Astrocyte (in vitro differentiated cells and primary cell): ENCODE measurements around the gene RPS5. TPM values are rescaled to one million over a fixed set of nuclear protein-coding genes. Genes with fewer than 3 reads are reported as not detected.

Experiments
- DNase-seq: peaks from one replicate; pipeline ENCODE4 v3.0.0-alpha.2; 2010; ENCODE audit warnings: low read depth
- FAIRE-seq: peaks from 2 replicates; lab custom pipeline; 2011; peaks lifted over from hg19 to GRCh38; lab: Jason Lieb, UNC
- H2AFZ ChIP-seq: 2 replicates; pipeline ENCODE4 v1.6.0; 2012; ENCODE audit warnings: low read depth, low read length, inconsistent platforms
- H3K27ac ChIP-seq: 2 replicates; pipeline ENCODE4 v1.5.1; 2011; ENCODE audit warnings: low read depth, low read length, inconsistent platforms
- H3K27me3 ChIP-seq: 2 replicates; pipeline ENCODE4 v1.6.0; 2011; ENCODE audit warnings: low read length, inconsistent platforms; ENCODE audit not compliant: insufficient read depth
- H3K36me3 ChIP-seq: 2 replicates; pipeline ENCODE4 v1.5.1; 2011; ENCODE audit warnings: low read length, inconsistent platforms; ENCODE audit not compliant: insufficient read depth
- H3K4me1 ChIP-seq: 2 replicates; pipeline ENCODE4 v1.5.1; 2011; ENCODE audit warnings: low read length, inconsistent platforms; ENCODE audit not compliant: insufficient read depth
- H3K4me2 ChIP-seq: 2 replicates; pipeline ENCODE4 v1.6.0; 2012; ENCODE audit warnings: low read length, inconsistent platforms
- H3K4me3 ChIP-seq: 2 replicates; pipeline ENCODE4 v1.5.1; 2011; ENCODE audit warnings: low read depth, mild to moderate bottlenecking, low read length, inconsistent platforms; ENCODE audit not compliant: insufficient read depth
- H3K79me2 ChIP-seq: 2 replicates; pipeline ENCODE4 v1.6.0; 2012; ENCODE audit warnings: mild to moderate bottlenecking, low read length, inconsistent platforms; ENCODE audit not compliant: insufficient read depth
- H3K9ac ChIP-seq: 2 replicates; pipeline ENCODE4 v1.6.0; 2012; ENCODE audit warnings: mild to moderate bottlenecking, low read length, inconsistent platforms
- H3K9me3 ChIP-seq: 2 replicates; pipeline ENCODE4 v1.5.1; 2012; ENCODE audit warnings: low read depth, mild to moderate bottlenecking, low read length, inconsistent platforms; ENCODE audit not compliant: insufficient read depth
- H4K20me1 ChIP-seq: 2 replicates; pipeline ENCODE4 v1.6.0; 2012; ENCODE audit warnings: low read length, inconsistent platforms; ENCODE audit not compliant: insufficient read depth
- H3K27ac Mint-ChIP-seq: one replicate; pipeline ENCODE4 v1.8.0; 2021; ENCODE audit warnings: mild to moderate bottlenecking, mixed read lengths; ENCODE audit not compliant: unreplicated experiment
- H3K27me3 Mint-ChIP-seq: one replicate; pipeline ENCODE4 v1.8.0; 2021; ENCODE audit warnings: low read depth, mixed read lengths; ENCODE audit not compliant: unreplicated experiment
- H3K36me3 Mint-ChIP-seq: one replicate; pipeline ENCODE4 v1.8.0; 2021; ENCODE audit warnings: low read depth, mixed read lengths; ENCODE audit not compliant: unreplicated experiment
- H3K4me1 Mint-ChIP-seq: one replicate; pipeline ENCODE4 v1.8.0; 2021; ENCODE audit warnings: low read depth, mixed read lengths; ENCODE audit not compliant: unreplicated experiment
- H3K4me3 Mint-ChIP-seq: one replicate; pipeline ENCODE4 v1.8.0; 2021; ENCODE audit warnings: mild to moderate bottlenecking, moderate library complexity, mixed read lengths; ENCODE audit not compliant: unreplicated experiment
- H3K9me3 Mint-ChIP-seq: one replicate; pipeline ENCODE4 v1.8.0; 2021; ENCODE audit warnings: mild to moderate bottlenecking, mixed read lengths; ENCODE audit not compliant: unreplicated experiment
- CTCF ChIP-seq: IDR thresholded peaks from 2 replicates; pipeline ENCODE4 v1.5.1; 2011; ENCODE audit warnings: low read depth, mild to moderate bottlenecking, inconsistent platforms, low read length, moderate library complexity; ENCODE audit not compliant: insufficient read depth
- EZH2 ChIP-seq: IDR thresholded peaks from 2 replicates; pipeline ENCODE4 v1.6.1; 2012; ENCODE audit warnings: mild to moderate bottlenecking, low read length, inconsistent platforms; ENCODE audit not compliant: insufficient read depth
- total RNA-seq: library from RNA; stranded (reverse); gene quantifications from 2 replicates; pipeline ENCODE4 v1.2.1, GENCODE V29; 2021

The RPS5 gene
- total RNA-seq, 1 donor from 2014 or later = 891 TPM

DNA sequence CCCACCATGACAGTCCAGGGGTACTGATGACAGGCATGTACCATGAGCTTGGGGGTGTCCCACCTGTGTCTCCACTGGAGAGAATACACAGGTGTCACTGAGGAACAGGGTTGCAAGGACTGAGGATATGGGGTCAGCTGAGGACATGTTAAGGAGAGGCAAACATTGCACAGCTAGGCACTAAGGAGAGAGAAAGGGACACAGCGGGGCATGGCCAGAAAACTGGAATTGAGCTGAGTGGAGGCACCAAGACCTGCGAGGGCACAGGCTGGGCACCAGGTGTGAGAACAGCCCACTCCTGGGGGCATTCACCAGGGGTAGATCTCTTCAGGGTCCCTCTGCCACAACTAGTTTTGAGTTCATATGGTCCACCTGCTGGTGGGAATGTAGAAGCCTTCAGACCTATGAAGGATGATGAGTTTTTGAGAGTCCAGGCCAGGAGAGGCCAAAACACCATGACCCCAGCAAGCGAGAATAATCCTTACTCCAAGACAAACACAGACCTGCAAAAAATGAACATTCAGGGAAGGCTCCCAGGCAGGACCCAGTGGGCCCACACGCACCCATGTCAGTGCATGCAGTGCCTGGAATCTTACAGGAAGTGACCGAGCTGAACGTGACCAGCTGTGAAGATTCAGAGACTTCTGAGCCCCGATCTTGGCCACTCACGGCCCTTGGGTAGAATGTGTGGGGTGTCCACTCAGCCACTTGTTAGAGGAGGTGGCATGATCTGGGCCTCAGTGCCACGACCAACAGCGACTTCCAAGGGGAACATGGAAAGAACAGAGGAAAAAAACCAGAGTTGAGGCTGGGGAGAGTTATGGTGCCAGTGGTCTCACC, 20.0 kb downstream of the RPS5 start:
- Mint-ChIP-seq H3K27ac (peak overlapping the region; percentile 16), H3K36me3 (no peaks in the 10 kb centered on the region), H3K4me1 (peaks cover 3% of the 10 kb centered on the region), H3K4me3 (peak overlapping the region; percentile 90), H3K27me3 (no peaks in the 10 kb centered on the region), H3K9me3 (no peaks in the 10 kb centered on the region)
- TF ChIP-seq EZH2 (no peak), CTCF (peak; percentile 20)
- DNase-seq (no peak), FAIRE-seq (no peak)
- Histone ChIP-seq H3K9me3 (no peaks in the 10 kb centered on the region), H3K36me3 (no peaks in the 10 kb centered on the region), H4K20me1 (no peaks in the 10 kb centered on the region), H3K9ac (peak overlapping the region; percentile 86), H3K4me2 (peak overlapping the region; percentile 93), H3K79me2 (peaks cover 28% of the 10 kb centered on the region), H2AFZ (no peak overlapping the region), H3K27me3 (no peaks in the 10 kb centered on the region), H3K4me3 (peak overlapping the region; percentile 75), H3K4me1 (peaks cover 16% of the 10 kb centered on the region), H3K27ac (no peak overlapping the region)

GRCh38 chr19:58407658-58408151, 20.6 kb downstream of the RPS5 start:
- Histone ChIP-seq H2AFZ (peak overlapping the region; percentile 98), H3K4me2 (peak overlapping the region; percentile 93), H3K79me2 (peaks cover 28% of the 10 kb centered on the region), H3K4me1 (peaks cover 15% of the 10 kb centered on the region), H3K9ac (peak overlapping the region; percentile 86), H3K4me3 (peak overlapping the region; percentile 75), H3K27ac (peak overlapping the region; percentile 74), H4K20me1 (no peaks in the 10 kb centered on the region), H3K27me3 (no peaks in the 10 kb centered on the region), H3K9me3 (no peaks in the 10 kb centered on the region), H3K36me3 (no peaks in the 10 kb centered on the region)
- Mint-ChIP-seq H3K27ac (peak overlapping the region; percentile 83), H3K27me3 (no peaks in the 10 kb centered on the region), H3K4me1 (peaks cover 3% of the 10 kb centered on the region), H3K9me3 (no peaks in the 10 kb centered on the region), H3K36me3 (no peaks in the 10 kb centered on the region), H3K4me3 (peak overlapping the region; percentile 90)
- no peak for DNase-seq
- no peak for TF ChIP-seq EZH2
- TF ChIP-seq CTCF = no peak
- no peak for FAIRE-seq
